ENCODE results near the gene VANGL2. TPM values are rescaled to one million over a fixed set of nuclear protein-coding genes. Genes with fewer than 3 reads are reported as not detected.

Gene VANGL2
- total and polyA plus RNA-seq, 2 of the 4 experiments (the other 2 are of a cell fraction), result 0.36 to 3.6 TPM

- ChIA-PET POLR2A (ENCODE audit: unreplicated experiment) (no interaction called here), CTCF (no interaction called here)
- H2BK15ac ChIP-seq (ENCODE audit: low read depth, low read length), result no peak overlapping the region
- peak; percentile 32 for DNase-seq
- H2BK20ac ChIP-seq (ENCODE audit: low read depth, low read length), result no peak overlapping the region
- H4K20me1 ChIP-seq (ENCODE audit: insufficient read depth, low read length), result no peaks in the 10 kb centered on the region; the same call in 1 of the 2 replicates
- H3K4me2 ChIP-seq (ENCODE audit: low read depth, low read length), result no peak overlapping the region
- no peaks in the 10 kb centered on the region for H3K27me3 ChIP-seq (ENCODE audit: control insufficient read depth, insufficient read depth, low read length)
- no peak overlapping the region for H2AK5ac ChIP-seq (ENCODE audit: low read depth, low read length)
- H3K18ac ChIP-seq (ENCODE audit: low read depth, low read length), result no peak overlapping the region
- no peak overlapping the region for H4K91ac ChIP-seq (ENCODE audit: insufficient read depth, low read depth, low read length)
- H2AK9ac ChIP-seq (replicated peaks; ENCODE audit: low read depth, low read length, poor library complexity), result no peak overlapping the region
- H4K5ac ChIP-seq (ENCODE audit: low read depth, low read length), result no peak overlapping the region
- WGBS, 2 experiments (ENCODE audit: extremely low coverage in 2 of 2, insufficient read length in 1 of 2), result 100% methylated on average over 2 of the region's 9 CpGs; no CpG with 5 or more reads in 1 of the 2 experiments
- dilution Hi-C loops (cut with HindIII; ENCODE audit: low sequenced_read_pairs, unreplicated experiment) (no loop called here), intact Hi-C loops (cut with micrococcal nuclease) (no loop called here), in situ Hi-C loops (cut with MboI; ENCODE audit: low sequenced_read_pairs) (loop anchor here (10.0 kb wide), 1 partner anchor 265 kb away; the partner anchor contains the start of gene IGSF8)
- H3K14ac ChIP-seq (replicated peaks; ENCODE audit: low read depth, low read length), result no peak overlapping the region
- H3K9me3 ChIP-seq (ENCODE audit: control insufficient read depth, insufficient read depth, low read length), result no peaks in the 10 kb centered on the region
- no peak overlapping the region for H3K4ac ChIP-seq (ENCODE audit: low read depth, low read length)
- H3K9ac ChIP-seq (ENCODE audit: low read depth, low read length), result no peak overlapping the region
- no peak overlapping the region for H2BK120ac ChIP-seq (ENCODE audit: low read depth, low read length)
- peaks cover 2% of the 10 kb centered on the region; the same call in 1 of the 2 replicates for H3K4me1 ChIP-seq (ENCODE audit: control insufficient read depth, insufficient read depth, low read length)
- no peak overlapping the region for H2AFZ ChIP-seq (replicated peaks; ENCODE audit: low read length, poor library complexity)
- no peak overlapping the region for H3K56ac ChIP-seq (ENCODE audit: extremely low read depth, insufficient read depth, low read length)
- H2BK5ac ChIP-seq (ENCODE audit: low read depth, low read length, poor library complexity, severe bottlenecking), result no peak overlapping the region
- BruUV-seq (replicated peaks), result no TSS peak
- no peak overlapping the region for H3K4me3 ChIP-seq (ENCODE audit: insufficient read depth, low read depth, low read length)
- H4K8ac ChIP-seq (ENCODE audit: low read depth in 2 of 2, low read length in 2 of 2), result no peak overlapping the region
- no peaks in the 10 kb centered on the region; the same call in 1 of the 2 replicates for H3K9me1 ChIP-seq (ENCODE audit: insufficient read depth, low read length)
- no peaks in the 10 kb centered on the region for H3K79me1 ChIP-seq (ENCODE audit: low read depth in 1 of 2, low read length in 2 of 2)
- no peak; the same call in 1 of the 2 replicates for ATAC-seq (ENCODE audit: low read depth)
- H3K23ac ChIP-seq (ENCODE audit: low read depth, low read length), result no peak overlapping the region
- TF ChIP-seq MXI1 (IDR thresholded peaks at IDR 0.05; ENCODE audit: borderline replicate concordance, low read depth, low read length) (no peak), RAD21 (IDR thresholded peaks at IDR 0.05; ENCODE audit: low read length) (no peak), RFX5 (IDR thresholded peaks at IDR 0.05; ENCODE audit: low read depth, low read length) (no peak)
- no peak overlapping the region for H3K27ac ChIP-seq (ENCODE audit: insufficient read depth, low read length)
- peaks cover 37% of the 10 kb centered on the region for H3K36me3 ChIP-seq (ENCODE audit: control insufficient read depth, insufficient read depth, low read length)
These were observed 40.7 kb upstream of the VANGL2 start for GRCh38 chr1:160359559-160360226.

Data from IMR-90 (cell line).